Tibial artery (tissue), 4 donors: Measurements from ENCODE around the gene CEP290.

Experiments
- DNase-seq, 2 donors: peaks; one replicate each; pipeline ENCODE4 v3.0.0-alpha.2; 2019
- H3K27ac ChIP-seq, 2 donors: fragments of 200-600 bp; sonication (generic) in 1 of 2; 1 replicate in 1 of 2; 2 replicates in 1 of 2; pipeline ENCODE4 v1.5.1; 2018 to 2019; ENCODE audit warnings: mild to moderate bottlenecking in 1 of 2
- H3K27me3 ChIP-seq, 2 donors: fragments of 200-600 bp; sonication (generic) in 1 of 2; one replicate each; pipeline versions ENCODE4 v1.5.1 to v1.6.0; 2016 to 2019
- H3K36me3 ChIP-seq, 3 donors: fragments of 200-600 bp; sonication (generic) in 2 of 3; one replicate each; pipeline ENCODE4 v1.5.1; 2016 to 2019; ENCODE audit warnings: mild to moderate bottlenecking in 2 of 3
- H3K4me1 ChIP-seq, 4 donors: fragments of 200-600 bp; sonication (generic) in 2 of 4; 1 replicate in 3 of 4; 2 replicates in 1 of 4; pipeline ENCODE4 v1.5.1; 2016 to 2019
- H3K4me3 ChIP-seq, 2 donors: fragments of 200-600 bp; sonication (generic) in 1 of 2; 1 replicate in 1 of 2; 2 replicates in 1 of 2; pipeline ENCODE4 v1.5.1; 2018 to 2019; ENCODE audit warnings: mild to moderate bottlenecking in 2 of 2
- H3K9me3 ChIP-seq, 3 donors: fragments of 200-600 bp; sonication (generic) in 1 of 3; one replicate each; pipeline ENCODE4 v1.5.1; 2016 to 2019
- intact Hi-C: fragments of 100-400 bp; cut with DNase I; formaldehyde crosslinking; loops from one replicate; pipeline ENCODE4 v1.15.0; 2023; ENCODE audit warnings: low total_unique reads
- TF ChIP-seq, protein P1 (sequence below), 2 experiments: fragments of 200-600 bp in 1 of 2; fragments of 450-650 bp in 1 of 2; IDR thresholded peaks; one replicate each; pipeline ENCODE4 v1.5.1; 2017 to 2019; ENCODE audit warnings: antibody characterized with exemption in 2 of 2, mild to moderate bottlenecking in 1 of 2, moderate library complexity in 1 of 2

CEP290 gene

DNA sequence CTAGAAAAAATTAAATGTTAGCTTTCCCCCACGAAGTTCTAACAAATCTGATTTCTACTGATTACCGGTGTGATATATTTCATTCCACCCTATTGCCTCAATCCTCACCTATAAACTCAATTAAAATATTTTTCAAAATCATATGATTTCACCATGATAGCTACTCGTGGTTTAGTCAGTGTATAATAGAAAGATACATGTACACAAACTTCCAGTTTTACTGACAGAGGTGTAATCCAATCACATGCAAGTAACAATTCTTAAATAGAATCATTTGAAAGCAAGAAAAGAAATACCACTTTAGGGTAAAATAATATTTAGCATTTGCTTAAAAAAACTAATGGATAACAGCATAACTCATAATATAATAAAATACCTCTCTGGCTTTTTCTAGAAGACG lies 57.7 kb downstream of the CEP290 start:
- Histone ChIP-seq H3K4me3 (no peak overlapping the region), H3K27ac (no peak overlapping the region), H3K36me3 (peaks cover 38 to 46% (median 44%) of the 10 kb centered on the region in 3 donors), H3K4me1 (no peaks in the 10 kb centered on the region), H3K27me3 (no peaks in the 10 kb centered on the region), H3K9me3 (no peaks in the 10 kb centered on the region)
- no peak for DNase-seq
- intact Hi-C loops = no loop called here
- TF ChIP-seq, protein P1, sequence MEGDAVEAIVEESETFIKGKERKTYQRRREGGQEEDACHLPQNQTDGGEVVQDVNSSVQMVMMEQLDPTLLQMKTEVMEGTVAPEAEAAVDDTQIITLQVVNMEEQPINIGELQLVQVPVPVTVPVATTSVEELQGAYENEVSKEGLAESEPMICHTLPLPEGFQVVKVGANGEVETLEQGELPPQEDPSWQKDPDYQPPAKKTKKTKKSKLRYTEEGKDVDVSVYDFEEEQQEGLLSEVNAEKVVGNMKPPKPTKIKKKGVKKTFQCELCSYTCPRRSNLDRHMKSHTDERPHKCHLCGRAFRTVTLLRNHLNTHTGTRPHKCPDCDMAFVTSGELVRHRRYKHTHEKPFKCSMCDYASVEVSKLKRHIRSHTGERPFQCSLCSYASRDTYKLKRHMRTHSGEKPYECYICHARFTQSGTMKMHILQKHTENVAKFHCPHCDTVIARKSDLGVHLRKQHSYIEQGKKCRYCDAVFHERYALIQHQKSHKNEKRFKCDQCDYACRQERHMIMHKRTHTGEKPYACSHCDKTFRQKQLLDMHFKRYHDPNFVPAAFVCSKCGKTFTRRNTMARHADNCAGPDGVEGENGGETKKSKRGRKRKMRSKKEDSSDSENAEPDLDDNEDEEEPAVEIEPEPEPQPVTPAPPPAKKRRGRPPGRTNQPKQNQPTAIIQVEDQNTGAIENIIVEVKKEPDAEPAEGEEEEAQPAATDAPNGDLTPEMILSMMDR (IDR thresholded peaks at IDR 0.05) = no peak

DNA sequence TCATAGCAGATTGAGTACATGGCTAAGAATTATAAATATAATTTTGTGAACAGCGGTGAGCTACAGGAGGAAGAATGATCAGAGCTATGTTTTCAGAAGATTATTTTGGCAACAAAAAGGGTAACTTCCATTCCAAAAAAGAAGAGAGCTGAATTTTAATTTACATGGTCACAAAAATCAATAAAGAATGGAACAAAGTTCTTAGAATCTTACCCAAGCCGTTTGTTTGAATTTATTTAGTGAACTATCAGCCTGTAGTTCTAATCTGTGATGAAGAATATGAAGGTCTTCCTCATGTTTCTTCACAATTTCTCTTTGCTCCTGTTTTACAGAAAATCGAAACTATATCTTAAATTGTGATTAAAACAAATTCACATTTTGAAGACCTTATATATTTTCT lies 58.3 kb downstream of the CEP290 start:
- Histone ChIP-seq H3K27ac (no peak overlapping the region), H3K36me3 (peaks cover 38 to 44% (median 42%) of the 10 kb centered on the region in 3 donors), H3K4me1 (no peaks in the 10 kb centered on the region), H3K4me3 (no peak overlapping the region), H3K9me3 (no peaks in the 10 kb centered on the region), H3K27me3 (no peaks in the 10 kb centered on the region)
- TF ChIP-seq, protein P1 (IDR thresholded peaks at IDR 0.05) = no peak
- intact Hi-C loops = no loop called here
- DNase-seq = no peak

DNA sequence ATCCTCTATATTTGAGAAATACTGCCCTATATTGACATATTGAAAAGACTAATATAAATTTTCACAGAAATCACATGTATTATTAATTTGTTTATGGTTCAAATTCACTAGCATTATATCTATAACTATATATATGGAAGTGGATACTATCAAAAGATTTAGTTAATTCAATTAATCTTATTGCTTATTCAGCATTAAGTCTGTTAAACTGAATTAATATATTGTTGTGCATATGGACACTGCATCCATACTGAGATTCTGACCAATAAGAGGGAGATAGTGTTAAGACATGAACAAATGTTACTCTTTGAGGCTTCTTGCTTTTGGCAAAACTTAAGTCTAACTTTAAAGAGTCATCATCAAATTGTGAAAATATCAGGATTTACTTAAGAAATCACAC lies 60.6 kb downstream of the CEP290 start:
- DNase-seq = no peak
- no peaks in the 10 kb centered on the region for H3K27me3 ChIP-seq
- peaks cover 29 to 52% (median 39%) of the 10 kb centered on the region in 3 donors for H3K36me3 ChIP-seq
- no peak overlapping the region for H3K4me3 ChIP-seq
- H3K9me3 ChIP-seq = no peaks in the 10 kb centered on the region
- H3K27ac ChIP-seq = no peak overlapping the region
- intact Hi-C loops = no loop called here
- H3K4me1 ChIP-seq = no peaks in the 10 kb centered on the region
- TF ChIP-seq, protein P1 (IDR thresholded peaks at IDR 0.05) = no peak

DNA sequence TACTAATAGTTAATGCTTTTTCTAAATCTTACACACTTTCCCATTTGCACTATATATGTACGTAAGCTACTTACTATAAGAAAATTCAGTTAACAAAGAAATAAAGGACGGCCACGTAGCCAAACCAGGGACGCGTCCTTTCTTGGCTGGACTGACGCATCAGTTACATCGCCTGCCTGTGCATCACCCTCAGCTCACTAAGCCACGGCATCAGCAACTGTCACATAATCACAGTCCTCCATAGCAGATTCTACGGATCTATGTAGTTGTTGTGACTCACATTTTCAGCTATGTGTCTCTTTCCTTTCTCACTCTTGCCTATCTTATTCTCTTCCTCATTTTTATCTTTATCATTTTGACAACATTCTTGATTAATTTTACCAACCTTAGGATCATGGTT lies 74.6 kb downstream of the CEP290 start:
- TF ChIP-seq, protein P1 (IDR thresholded peaks at IDR 0.05) = no peak
- peaks cover 8% of the 10 kb centered on the region in 3 donors for H3K36me3 ChIP-seq
- H3K9me3 ChIP-seq = no peaks in the 10 kb centered on the region
- intact Hi-C loops = no loop called here
- no peaks in the 10 kb centered on the region for H3K27me3 ChIP-seq
- no peaks in the 10 kb centered on the region for H3K4me1 ChIP-seq
- DNase-seq = no peak
- no peak overlapping the region for H3K27ac ChIP-seq
- H3K4me3 ChIP-seq = no peak overlapping the region

DNA sequence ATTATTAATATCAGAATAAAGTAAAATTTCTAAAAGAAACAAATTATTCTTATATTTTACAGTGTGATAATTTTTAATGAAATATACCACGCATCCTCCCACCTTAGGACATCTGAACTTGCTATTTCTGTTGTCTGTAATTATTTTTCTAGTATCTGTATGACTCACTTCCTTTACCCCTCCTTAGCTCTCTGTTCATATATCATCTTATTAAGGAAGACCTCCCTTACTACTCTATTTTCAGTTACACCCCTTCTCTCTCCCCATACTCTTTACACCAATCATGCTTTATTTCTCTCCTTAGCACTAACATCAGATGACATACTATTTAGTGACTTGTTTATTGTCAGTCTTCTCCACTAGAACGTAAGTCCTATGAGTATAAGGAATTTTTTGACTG lies 78.5 kb downstream of the CEP290 start:
- intact Hi-C loops = no loop called here

More for the DNA sequence above, 78.5 kb downstream of the CEP290 start:
- H3K9me3 ChIP-seq = no peaks in the 10 kb centered on the region
- no peaks in the 10 kb centered on the region for H3K27me3 ChIP-seq
- H3K27ac ChIP-seq = no peak overlapping the region
- H3K4me1 ChIP-seq = no peaks in the 10 kb centered on the region
- no peak overlapping the region for H3K4me3 ChIP-seq
- H3K36me3 ChIP-seq = peaks cover 14 to 26% (median 20%) of the 10 kb centered on the region in 3 donors
- DNase-seq = no peak
- TF ChIP-seq, protein P1 (IDR thresholded peaks at IDR 0.05) = no peak
